H7 (cell line): ENCODE measurements around the gene NSD2. TPM values are rescaled to one million over a fixed set of nuclear protein-coding genes. Genes with fewer than 3 reads are reported as not detected.

Experiments used
- DNase-seq: peaks from one replicate; pipeline ENCODE4 v3.0.0; 2012
- H3K27me3 ChIP-seq: 2 replicates; pipeline ENCODE4 v1.6.0; 2011; ENCODE audit warnings: mild to moderate bottlenecking, low read length; ENCODE audit not compliant: control insufficient read depth, insufficient read depth
- H3K36me3 ChIP-seq: replicated peaks from 2 replicates; pipeline ENCODE4 v1.5.1; 2011; ENCODE audit warnings: low read length; ENCODE audit not compliant: control insufficient read depth, insufficient read depth
- H3K4me3 ChIP-seq: 2 replicates; pipeline ENCODE4 v1.5.1; 2011; ENCODE audit warnings: low read depth, mild to moderate bottlenecking, control low read depth, low read length, moderate library complexity; ENCODE audit not compliant: insufficient read depth
- total RNA-seq: library from RNA; depleted of rRNA; stranded (reverse); fragments of >200 nt; shearing (Covaris generic); gene quantifications from 2 replicates; pipeline ENCODE4 v1.2.3, GENCODE V29; 2014

NSD2 gene
- total RNA-seq, 1 experiment from 2014 or later, result 89.5 TPM

- no peaks in the 10 kb centered on the region for H3K27me3 ChIP-seq
- no peak overlapping the region for H3K4me3 ChIP-seq
- peaks cover 5% of the 10 kb centered on the region for H3K36me3 ChIP-seq
- no peak for DNase-seq
Observed at GRCh38 chr4:1945124-1945895, 74.1 kb downstream of the NSD2 start.

GRCh38 chr4:1945912-1946311 lies 74.7 kb downstream of the NSD2 start:
- no peak for DNase-seq
- peaks cover 5% of the 10 kb centered on the region for H3K36me3 ChIP-seq
- no peak overlapping the region for H3K4me3 ChIP-seq
- H3K27me3 ChIP-seq, result no peaks in the 10 kb centered on the region

GRCh38 chr4:1948232-1948631 lies 77.0 kb downstream of the NSD2 start:
- Histone ChIP-seq H3K4me3 (no peak overlapping the region), H3K27me3 (no peaks in the 10 kb centered on the region), H3K36me3 (peaks cover 16% of the 10 kb centered on the region)
- DNase-seq, result no peak

GRCh38 chr4:1948892-1949436 lies 77.8 kb downstream of the NSD2 start:
- no peak overlapping the region for H3K4me3 ChIP-seq
- H3K27me3 ChIP-seq, result no peaks in the 10 kb centered on the region
- DNase-seq, result peak; percentile 58
- H3K36me3 ChIP-seq, result peaks cover 16% of the 10 kb centered on the region

- H3K36me3 ChIP-seq, result peaks cover 18% of the 10 kb centered on the region
- DNase-seq, result no peak
- H3K27me3 ChIP-seq, result no peaks in the 10 kb centered on the region
- H3K4me3 ChIP-seq, result no peak overlapping the region
Observed at GRCh38 chr4:1950369-1950768, 79.2 kb downstream of the NSD2 start.

GRCh38 chr4:1952058-1952700 lies 81.0 kb downstream of the NSD2 start:
- H3K4me3 ChIP-seq, result no peak overlapping the region
- peaks cover 22% of the 10 kb centered on the region for H3K36me3 ChIP-seq
- DNase-seq, result no peak
- no peaks in the 10 kb centered on the region for H3K27me3 ChIP-seq

- H3K27me3 ChIP-seq, result no peaks in the 10 kb centered on the region
- no peak overlapping the region for H3K4me3 ChIP-seq
- peaks cover 22% of the 10 kb centered on the region for H3K36me3 ChIP-seq
- DNase-seq, result no peak
Observed at GRCh38 chr4:1952719-1953118, 81.5 kb downstream of the NSD2 start.

- Histone ChIP-seq H3K27me3 (no peaks in the 10 kb centered on the region), H3K36me3 (peaks cover 24% of the 10 kb centered on the region), H3K4me3 (no peak overlapping the region)
- no peak for DNase-seq
Observed at GRCh38 chr4:1953335-1953734, 82.1 kb downstream of the NSD2 start.

- DNase-seq, result no peak
- no peaks in the 10 kb centered on the region for H3K27me3 ChIP-seq
- no peak overlapping the region for H3K4me3 ChIP-seq
- peaks cover 43% of the 10 kb centered on the region for H3K36me3 ChIP-seq
Observed at GRCh38 chr4:1956631-1957030, 85.4 kb downstream of the NSD2 start.

- DNase-seq, result no peak
- Histone ChIP-seq H3K27me3 (no peaks in the 10 kb centered on the region), H3K36me3 (peaks cover 36% of the 10 kb centered on the region), H3K4me3 (no peak overlapping the region)
Observed at GRCh38 chr4:1958276-1959103, 87.3 kb downstream of the NSD2 start.

- H3K4me3 ChIP-seq, result no peak overlapping the region
- H3K27me3 ChIP-seq, result no peaks in the 10 kb centered on the region
- no peak for DNase-seq
- peaks cover 37% of the 10 kb centered on the region for H3K36me3 ChIP-seq
Observed at GRCh38 chr4:1959104-1959384, 87.9 kb downstream of the NSD2 start.

GRCh38 chr4:1960170-1960825 lies 89.1 kb downstream of the NSD2 start:
- Histone ChIP-seq H3K4me3 (no peak overlapping the region), H3K27me3 (no peaks in the 10 kb centered on the region), H3K36me3 (peaks cover 36% of the 10 kb centered on the region)
- DNase-seq, result no peak

- peaks cover 34% of the 10 kb centered on the region for H3K36me3 ChIP-seq
Observed at GRCh38 chr4:1961038-1961437, 89.8 kb downstream of the NSD2 start.

GRCh38 chr4:1961563-1961962 lies 90.4 kb downstream of the NSD2 start:
- DNase-seq, result no peak
- H3K4me3 ChIP-seq, result no peak overlapping the region
- H3K36me3 ChIP-seq, result peaks cover 31% of the 10 kb centered on the region
- H3K27me3 ChIP-seq, result no peaks in the 10 kb centered on the region

More at GRCh38 chr4:1961038-1961437, 89.8 kb downstream of the NSD2 start:
- no peak for DNase-seq
- Histone ChIP-seq H3K27me3 (no peaks in the 10 kb centered on the region), H3K4me3 (no peak overlapping the region)
